HL-60 (cell line): Measurements from ENCODE around the gene SLC8B1.

Source experiments
- DNase-seq, 2 experiments: peaks; one replicate each; pipeline ENCODE4 v3.0.0-alpha.2; 2010 to 2020; ENCODE audit warnings: low read depth in 1 of 2, low spot score in 1 of 2
- H3K27ac ChIP-seq: fragments of 250-450 bp; sonication (Bioruptor Pico); replicated peaks from 2 replicates; pipeline ENCODE4 v1.5.1; 2020; ENCODE audit warnings: mild to moderate bottlenecking, moderate library complexity
- H3K27me3 ChIP-seq: fragments of 250-450 bp; sonication (Bioruptor Pico); 2 replicates; pipeline ENCODE4 v1.5.1; 2021; ENCODE audit warnings: mild to moderate bottlenecking, moderate library complexity; ENCODE audit not compliant: insufficient read depth, poor library complexity, severe bottlenecking
- H3K4me3 ChIP-seq: replicated peaks from 2 replicates; pipeline ENCODE4 v1.5.1; 2011; ENCODE audit warnings: mild to moderate bottlenecking, control low read depth, low read length; ENCODE audit not compliant: insufficient read depth
- GABPA ChIP-seq: IDR thresholded peaks from 2 replicates; pipeline ENCODE4 v1.6.1; 2012; ENCODE audit warnings: low read depth
- POLR2AphosphoS5 ChIP-seq: IDR thresholded peaks from 2 replicates; pipeline ENCODE4 v1.6.1; 2012; ENCODE audit warnings: low read depth
- SPI1 ChIP-seq: IDR thresholded peaks from 2 replicates; pipeline ENCODE4 v1.6.1; 2012; ENCODE audit warnings: low read depth, mild to moderate bottlenecking, borderline replicate concordance
- TF ChIP-seq, protein P1 (sequence below): IDR thresholded peaks from one replicate; pipeline ENCODE4 v1.5.1; 2011; ENCODE audit warnings: low read length, control low read depth, inconsistent platforms; ENCODE audit not compliant: insufficient read depth
- TF ChIP-seq, protein P2 (sequence below): IDR thresholded peaks from 2 replicates; pipeline ENCODE4 v1.6.1; 2012; ENCODE audit warnings: low read depth; ENCODE audit not compliant: insufficient replicate concordance

The SLC8B1 gene

DNA sequence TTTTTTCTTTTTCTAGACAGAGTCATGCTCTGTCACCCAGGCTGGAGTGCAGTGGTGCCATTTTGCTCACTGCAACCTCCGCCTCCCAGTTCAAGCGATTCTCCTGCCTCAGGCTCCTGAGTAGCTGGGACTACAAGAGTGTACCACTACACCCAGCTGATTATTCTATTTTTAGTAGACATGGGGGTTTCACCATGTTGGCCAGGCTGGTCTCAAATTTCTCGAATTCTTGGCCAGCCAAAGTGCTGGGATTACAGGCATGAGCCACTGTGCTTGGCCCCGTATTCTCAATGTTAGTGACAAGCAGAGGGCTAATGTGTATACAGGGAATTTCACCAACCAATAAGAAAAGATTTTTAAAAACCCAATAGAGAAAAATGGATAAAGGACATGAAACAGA, 31.9 kb upstream of the SLC8B1 start:
- DNase-seq, result no peak
- Histone ChIP-seq H3K27me3 (no peaks in the 10 kb centered on the region), H3K4me3 (no peak overlapping the region), H3K27ac (no peak overlapping the region)
- TF ChIP-seq GABPA (no peak), POLR2AphosphoS5 (no peak), SPI1 (no peak)
- TF ChIP-seq, protein P1, sequence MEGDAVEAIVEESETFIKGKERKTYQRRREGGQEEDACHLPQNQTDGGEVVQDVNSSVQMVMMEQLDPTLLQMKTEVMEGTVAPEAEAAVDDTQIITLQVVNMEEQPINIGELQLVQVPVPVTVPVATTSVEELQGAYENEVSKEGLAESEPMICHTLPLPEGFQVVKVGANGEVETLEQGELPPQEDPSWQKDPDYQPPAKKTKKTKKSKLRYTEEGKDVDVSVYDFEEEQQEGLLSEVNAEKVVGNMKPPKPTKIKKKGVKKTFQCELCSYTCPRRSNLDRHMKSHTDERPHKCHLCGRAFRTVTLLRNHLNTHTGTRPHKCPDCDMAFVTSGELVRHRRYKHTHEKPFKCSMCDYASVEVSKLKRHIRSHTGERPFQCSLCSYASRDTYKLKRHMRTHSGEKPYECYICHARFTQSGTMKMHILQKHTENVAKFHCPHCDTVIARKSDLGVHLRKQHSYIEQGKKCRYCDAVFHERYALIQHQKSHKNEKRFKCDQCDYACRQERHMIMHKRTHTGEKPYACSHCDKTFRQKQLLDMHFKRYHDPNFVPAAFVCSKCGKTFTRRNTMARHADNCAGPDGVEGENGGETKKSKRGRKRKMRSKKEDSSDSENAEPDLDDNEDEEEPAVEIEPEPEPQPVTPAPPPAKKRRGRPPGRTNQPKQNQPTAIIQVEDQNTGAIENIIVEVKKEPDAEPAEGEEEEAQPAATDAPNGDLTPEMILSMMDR, result no peak
- TF ChIP-seq, protein P2, sequence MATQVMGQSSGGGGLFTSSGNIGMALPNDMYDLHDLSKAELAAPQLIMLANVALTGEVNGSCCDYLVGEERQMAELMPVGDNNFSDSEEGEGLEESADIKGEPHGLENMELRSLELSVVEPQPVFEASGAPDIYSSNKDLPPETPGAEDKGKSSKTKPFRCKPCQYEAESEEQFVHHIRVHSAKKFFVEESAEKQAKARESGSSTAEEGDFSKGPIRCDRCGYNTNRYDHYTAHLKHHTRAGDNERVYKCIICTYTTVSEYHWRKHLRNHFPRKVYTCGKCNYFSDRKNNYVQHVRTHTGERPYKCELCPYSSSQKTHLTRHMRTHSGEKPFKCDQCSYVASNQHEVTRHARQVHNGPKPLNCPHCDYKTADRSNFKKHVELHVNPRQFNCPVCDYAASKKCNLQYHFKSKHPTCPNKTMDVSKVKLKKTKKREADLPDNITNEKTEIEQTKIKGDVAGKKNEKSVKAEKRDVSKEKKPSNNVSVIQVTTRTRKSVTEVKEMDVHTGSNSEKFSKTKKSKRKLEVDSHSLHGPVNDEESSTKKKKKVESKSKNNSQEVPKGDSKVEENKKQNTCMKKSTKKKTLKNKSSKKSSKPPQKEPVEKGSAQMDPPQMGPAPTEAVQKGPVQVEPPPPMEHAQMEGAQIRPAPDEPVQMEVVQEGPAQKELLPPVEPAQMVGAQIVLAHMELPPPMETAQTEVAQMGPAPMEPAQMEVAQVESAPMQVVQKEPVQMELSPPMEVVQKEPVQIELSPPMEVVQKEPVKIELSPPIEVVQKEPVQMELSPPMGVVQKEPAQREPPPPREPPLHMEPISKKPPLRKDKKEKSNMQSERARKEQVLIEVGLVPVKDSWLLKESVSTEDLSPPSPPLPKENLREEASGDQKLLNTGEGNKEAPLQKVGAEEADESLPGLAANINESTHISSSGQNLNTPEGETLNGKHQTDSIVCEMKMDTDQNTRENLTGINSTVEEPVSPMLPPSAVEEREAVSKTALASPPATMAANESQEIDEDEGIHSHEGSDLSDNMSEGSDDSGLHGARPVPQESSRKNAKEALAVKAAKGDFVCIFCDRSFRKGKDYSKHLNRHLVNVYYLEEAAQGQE, result no peak

- no peak for TF ChIP-seq GABPA
- TF ChIP-seq, protein P1, result no peak
- TF ChIP-seq, protein P2, result no peak
- TF ChIP-seq POLR2AphosphoS5, result no peak
- no peak for TF ChIP-seq SPI1
- H3K4me3 ChIP-seq, result no peak overlapping the region
- no peak for DNase-seq
- no peaks in the 10 kb centered on the region for H3K27me3 ChIP-seq
- no peak overlapping the region for H3K27ac ChIP-seq
These were observed 30.9 kb upstream of the SLC8B1 start for GRCh38 chr12:113365639-113366395.

DNA sequence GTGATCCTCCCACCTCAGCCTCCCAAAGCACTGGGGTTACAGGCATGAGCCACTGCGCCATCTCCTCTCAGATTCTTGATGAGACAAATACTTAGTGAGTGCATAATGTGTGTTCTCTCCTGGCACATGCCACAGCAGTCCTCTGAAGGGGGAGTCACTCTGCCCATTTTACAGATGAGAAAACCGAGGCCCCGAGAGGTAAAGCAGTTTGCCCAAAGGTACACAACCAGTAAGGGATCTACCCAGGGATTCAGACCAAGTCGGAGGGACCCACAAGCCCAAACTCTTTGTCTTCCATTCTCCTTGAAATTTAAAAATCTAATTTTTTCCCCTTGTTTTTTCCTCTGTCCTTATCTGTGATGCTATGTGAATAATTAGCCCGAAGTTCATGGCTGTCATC, 29.8 kb upstream of the SLC8B1 start:
- Histone ChIP-seq H3K27ac (no peak overlapping the region), H3K4me3 (no peak overlapping the region), H3K27me3 (no peaks in the 10 kb centered on the region)
- TF ChIP-seq, protein P1, result no peak
- TF ChIP-seq SPI1, result no peak
- TF ChIP-seq, protein P2, result no peak
- no peak for TF ChIP-seq POLR2AphosphoS5
- TF ChIP-seq GABPA, result no peak
- DNase-seq, result no peak
